Limb (tissue), 2 donors: ENCODE results near the gene HAAO.

Experiments
- DNase-seq, 2 donors: peaks; one replicate each; pipeline ENCODE4 v3.0.0-alpha.2; 2016; ENCODE audit errors: extremely low spot score in 2 of 2

The HAAO gene

DNA sequence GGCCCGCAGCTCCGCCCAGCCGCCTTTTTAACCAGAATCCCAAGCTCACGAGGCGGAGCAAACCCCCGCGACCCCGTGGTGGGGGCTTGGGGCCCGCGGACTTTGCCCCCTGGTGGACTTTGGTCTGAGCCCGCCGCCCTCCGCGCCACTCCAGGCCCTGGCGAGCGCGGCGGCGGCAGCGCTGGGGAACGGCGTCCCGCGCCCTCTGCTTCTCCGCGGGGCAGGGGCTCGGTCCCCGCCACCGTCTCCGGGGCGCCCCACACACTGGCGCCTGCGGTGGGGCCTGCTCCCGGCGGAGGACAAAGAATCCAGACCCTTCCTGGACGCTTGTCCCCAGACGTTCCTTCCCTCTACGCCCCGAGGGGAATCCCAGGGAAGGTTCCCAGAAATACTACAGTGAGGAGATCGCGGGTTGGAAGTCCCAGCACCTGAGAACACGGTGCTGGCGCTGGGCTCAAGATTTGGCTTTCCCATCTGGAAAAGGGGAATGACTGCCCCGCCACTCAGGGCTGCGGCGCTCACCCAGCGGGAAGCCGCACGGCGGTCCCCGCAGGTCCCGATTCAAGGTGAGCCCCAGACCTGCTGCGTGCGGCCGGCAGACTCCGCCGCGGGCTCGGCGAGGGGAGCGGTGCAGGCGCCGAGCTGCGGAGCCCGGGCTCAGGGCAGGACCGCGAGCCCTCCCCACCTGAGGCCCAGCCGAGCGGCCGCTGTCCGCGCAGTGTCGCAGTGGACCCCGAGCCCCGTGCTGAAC lies at the start of gene HAAO:
Gene HAAO, minus strand, starts transcription at position 1 of the 751 bp plus-strand sequence. CDS start 47 bp downstream, outside the sequence.
- peak; percentile 63 to 78 for DNase-seq

DNA sequence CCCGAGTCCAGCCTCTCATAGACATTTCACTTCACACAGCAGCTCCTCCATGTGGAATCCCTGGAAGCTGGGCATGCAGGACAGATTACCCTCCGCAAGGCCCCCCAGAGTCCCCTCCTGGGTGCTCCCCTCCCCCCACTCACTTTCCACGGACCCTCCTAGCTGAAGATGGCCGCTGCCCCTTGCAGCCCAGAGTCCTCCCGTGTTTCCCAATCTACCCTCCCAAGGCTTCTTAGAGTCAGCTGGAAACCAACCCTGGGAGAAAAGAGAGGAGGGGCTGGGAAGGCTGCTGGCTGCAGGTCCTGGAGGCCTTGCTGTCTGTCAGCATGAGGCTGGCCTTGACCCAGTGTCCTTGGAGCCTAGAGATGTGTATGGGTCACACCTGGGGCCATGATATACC lies 49.0 kb upstream of the HAAO start:
- DNase-seq = no peak

DNA sequence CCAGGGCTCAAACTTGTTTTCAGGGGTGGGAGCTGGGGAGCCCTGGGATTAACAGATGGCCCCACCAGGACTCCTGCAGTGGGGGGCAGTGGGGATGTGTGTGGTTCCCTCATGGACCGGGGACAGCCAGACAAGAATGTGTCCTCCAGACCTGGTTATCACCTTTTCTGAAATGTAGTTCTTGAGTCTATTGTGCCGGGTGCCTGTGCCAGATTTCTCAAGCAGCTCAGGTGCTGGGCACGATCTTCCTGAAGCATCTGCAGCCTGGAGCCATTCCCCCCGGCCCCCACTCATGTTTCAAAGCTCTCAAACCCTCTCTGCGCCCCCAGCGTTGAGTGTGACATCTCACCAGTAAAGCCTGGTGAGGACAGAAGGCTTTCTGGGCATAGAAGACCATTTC lies 48.4 kb upstream of the HAAO start:
- peak in 1 of 2 donors; percentile 17 for DNase-seq

DNA sequence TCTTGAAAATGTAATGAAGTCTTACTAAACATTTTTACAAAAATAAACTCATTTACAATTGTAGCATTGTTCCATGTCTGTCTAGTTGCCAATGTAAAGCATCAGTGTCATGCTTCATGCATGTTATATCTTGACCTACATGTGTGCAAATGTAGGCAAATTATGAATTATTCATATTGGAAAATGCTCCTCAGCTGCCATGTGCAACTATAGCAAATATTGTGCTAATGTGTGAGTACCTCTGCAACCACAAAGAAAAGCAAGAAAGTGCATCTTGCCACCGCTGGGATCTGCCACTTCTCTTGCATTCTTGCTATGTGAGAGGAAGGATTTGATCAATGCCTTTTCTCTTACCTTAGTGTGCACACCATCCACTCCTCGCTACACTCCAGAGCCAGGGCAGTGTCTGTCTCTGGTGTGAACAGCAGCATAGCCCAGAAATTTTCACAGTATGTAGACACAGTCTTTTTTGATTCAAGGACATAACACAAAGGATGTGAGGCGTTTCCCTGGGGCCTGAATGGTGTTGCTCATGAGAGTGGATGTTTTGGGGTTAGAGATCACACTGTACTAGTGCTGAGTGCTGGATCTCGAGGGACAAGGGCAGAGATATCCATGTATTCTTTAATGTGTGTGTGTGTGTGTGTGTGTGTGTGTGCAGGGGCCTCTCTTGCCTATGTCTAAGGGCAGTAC lies 47.6 kb upstream of the HAAO start:
- peak in 1 of 2 donors; percentile 23 for DNase-seq

DNA sequence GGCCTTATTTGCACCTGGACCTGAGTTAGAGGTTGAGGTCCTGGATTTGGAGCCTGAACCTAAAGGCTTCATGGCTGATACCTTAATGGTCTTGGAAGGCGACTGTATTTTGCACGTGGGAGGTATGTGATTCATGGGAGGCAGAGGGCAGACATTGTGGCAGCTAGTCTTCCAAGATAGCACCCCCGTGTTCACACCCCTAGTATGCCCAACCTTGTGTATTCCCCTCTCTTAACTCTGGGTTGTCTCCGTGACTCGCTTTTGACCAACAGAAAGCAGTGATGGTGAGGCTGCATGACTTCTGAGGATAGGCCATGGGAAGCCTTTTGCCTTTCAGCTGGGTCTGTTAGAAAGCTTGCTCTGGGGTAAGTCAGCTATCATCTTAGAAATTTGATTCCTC lies 45.8 kb upstream of the HAAO start:
- peak in 1 of 2 donors; percentile 5 for DNase-seq

DNA sequence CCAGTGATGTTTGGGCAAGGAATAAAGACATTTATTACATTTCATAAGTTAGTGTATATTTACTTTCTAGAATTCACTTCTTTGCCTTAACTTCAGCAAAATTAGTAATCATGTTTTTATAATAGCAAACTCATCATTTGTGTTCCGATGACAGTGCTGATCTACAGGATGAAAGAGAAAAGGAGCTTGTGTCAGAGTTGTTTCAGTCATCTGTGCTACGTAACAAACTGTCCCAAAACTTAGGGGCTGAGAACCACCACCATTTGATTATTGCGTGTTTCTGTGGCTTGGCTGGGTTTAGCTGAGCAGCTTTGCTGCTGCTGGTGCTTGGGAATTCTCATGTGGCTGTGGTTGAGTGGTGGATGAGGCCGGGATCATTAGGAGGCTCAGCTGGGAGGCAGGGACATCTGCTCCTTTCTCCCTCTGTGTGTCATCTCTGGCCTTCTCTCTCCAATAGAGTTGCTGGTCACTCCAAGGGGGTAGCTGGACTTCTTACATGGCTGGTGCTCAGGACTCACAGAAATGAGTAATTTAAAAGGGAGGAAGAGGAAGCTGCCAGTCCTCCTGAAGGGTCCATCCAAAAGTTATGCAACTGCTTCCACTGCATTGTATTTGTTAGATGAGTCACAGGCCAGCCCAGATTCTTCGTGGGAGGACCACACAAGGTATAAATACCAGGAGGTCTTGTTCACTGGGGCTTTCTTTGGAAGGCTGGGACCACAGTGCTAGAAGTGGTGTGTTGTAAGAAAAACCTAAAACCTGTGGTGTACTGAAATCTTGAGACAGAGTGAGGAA lies 43.4 kb upstream of the HAAO start:
- DNase-seq = no peak

DNA sequence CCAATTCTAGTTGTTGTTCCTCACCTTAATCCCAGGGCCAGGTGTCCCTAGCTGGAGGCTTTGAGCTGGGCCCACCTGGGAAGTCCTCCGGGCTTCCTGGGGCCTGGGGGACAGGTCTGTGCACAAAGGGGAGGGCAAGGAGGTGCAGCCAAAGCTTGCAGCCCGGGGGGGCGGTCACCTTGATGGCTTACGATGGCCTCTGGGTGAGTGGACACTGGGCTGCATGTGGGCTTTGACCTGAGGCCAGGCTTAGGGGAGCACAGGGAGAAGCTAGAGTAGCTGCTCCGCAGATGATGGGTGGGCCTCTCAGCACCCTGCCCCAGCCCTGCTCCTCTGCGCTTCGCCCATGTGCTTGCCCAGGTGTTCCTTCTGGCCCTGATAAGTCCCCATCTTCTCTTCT lies 41.8 kb upstream of the HAAO start:
- peak in 1 of 2 donors; percentile 19 for DNase-seq

DNA sequence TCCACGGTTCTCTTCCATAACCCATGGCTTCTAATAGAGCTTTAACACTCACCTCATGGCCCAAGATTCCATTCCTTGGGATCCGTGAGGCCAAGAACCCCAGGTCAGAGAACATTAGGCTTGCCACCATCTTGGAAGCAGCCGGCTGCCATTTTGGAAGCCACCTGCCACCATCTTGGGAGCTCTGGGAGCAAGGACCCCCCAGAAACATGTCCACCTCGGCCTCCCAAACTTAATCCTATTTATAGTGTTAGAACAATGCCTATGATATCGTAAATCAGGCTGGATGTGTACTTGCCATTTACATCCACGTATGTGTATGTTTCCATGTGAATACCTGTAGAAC lies 39.9 kb upstream of the HAAO start:
- DNase-seq = no peak

DNA sequence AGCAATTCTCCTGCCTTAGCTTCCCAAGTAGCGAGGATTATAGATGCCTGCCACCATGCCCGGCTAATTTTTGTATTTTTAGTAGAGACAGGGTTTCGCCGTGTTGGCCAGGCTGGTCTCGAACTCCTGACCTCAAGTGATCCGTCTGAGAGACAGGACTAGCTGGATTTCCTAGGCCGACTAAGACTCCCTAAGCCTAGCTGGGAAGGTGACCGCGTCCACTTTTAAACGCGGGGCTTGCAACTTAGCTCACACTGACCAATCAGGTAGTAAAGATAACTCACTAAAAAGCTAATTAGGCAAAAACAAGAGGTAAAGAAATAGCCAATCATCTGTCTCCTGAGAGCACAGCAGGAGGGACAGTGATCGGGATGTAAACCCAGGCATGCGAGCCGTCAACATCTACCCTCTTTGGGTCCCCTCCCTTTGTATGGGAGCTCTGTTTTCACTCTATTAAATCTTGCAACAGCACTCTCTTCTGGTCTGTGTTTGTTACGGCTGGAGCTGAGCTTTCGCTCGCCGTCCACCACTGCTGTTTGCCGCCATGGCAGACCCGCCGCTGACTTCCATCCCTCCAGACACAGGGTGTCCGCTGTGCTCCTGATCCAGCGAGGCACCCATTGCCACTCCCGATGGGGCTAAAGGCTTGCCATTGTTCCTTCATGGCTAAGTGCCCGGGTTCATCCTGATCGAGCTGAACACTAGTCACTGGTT lies 39.3 kb upstream of the HAAO start:
- DNase-seq = peak in 1 of 2 donors; percentile 12

DNA sequence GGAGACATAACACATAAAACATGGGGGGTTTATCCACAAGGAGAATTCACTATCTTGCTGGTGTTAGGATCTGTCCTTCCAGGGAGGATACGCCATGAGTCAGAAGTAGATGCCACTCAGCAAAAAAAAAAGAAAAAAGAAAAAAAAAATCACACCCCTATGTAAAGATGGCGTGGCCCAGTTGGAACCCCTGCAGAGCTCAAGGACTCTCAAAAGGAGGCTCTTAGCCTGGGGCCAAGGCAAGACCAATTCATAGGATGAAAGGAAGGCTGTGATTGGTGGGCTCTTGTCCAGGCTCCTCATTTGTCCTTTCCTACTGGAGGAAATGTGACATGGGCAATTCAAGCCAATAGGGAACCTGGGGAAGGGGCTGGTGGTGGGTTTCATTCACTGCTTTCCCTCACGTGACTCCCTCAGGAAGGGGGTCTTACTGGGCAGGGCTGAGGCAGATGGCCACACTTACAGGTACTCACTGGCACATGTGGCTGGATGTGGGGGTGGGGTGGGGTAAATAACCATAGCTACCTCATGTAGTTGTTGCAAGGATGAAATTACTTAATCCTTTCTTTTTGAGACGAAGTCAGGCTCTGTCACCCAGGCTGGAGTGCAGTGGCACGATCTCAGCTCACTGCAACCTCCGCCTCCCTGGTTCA lies 38.7 kb upstream of the HAAO start:
- peak in 1 of 2 donors; percentile 17 for DNase-seq

DNA sequence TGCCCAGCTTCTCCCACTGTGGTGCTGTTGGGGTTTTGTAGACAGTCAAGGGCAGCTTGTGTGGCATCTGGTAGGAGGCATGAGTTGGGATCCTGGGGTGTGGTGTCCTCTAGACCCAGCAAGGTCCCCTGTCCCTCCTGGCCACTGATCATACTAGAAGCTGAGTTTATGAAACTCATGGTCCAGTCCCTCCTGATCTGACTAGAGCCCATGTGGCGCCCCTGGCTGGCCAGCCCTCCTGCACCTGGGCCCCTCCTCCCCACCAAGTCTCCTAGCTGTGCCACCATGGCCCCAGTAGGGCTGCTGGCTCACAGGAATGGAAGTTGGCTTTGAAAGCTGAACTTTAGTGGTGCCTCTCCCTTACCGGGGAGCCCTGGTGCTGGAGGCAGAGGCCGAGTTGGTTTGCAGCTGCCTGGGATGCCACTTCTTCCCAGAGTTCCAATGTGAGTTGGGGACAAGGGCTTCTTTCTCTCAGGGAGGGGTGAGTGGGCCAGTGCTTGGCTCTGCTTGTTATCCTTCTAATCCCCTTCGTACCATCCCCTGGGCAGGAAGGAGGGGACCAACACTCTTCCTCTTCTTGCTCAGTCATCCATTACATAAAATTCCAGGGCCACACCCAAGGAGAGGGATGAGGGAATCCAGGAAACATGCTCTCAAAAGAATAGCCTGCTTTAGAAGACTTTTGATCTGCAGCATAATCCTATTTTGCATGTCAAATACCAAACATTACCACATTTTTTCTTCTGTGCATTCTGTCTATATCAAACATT lies 37.5 kb upstream of the HAAO start:
- peak in 1 of 2 donors; percentile 26 for DNase-seq

DNA sequence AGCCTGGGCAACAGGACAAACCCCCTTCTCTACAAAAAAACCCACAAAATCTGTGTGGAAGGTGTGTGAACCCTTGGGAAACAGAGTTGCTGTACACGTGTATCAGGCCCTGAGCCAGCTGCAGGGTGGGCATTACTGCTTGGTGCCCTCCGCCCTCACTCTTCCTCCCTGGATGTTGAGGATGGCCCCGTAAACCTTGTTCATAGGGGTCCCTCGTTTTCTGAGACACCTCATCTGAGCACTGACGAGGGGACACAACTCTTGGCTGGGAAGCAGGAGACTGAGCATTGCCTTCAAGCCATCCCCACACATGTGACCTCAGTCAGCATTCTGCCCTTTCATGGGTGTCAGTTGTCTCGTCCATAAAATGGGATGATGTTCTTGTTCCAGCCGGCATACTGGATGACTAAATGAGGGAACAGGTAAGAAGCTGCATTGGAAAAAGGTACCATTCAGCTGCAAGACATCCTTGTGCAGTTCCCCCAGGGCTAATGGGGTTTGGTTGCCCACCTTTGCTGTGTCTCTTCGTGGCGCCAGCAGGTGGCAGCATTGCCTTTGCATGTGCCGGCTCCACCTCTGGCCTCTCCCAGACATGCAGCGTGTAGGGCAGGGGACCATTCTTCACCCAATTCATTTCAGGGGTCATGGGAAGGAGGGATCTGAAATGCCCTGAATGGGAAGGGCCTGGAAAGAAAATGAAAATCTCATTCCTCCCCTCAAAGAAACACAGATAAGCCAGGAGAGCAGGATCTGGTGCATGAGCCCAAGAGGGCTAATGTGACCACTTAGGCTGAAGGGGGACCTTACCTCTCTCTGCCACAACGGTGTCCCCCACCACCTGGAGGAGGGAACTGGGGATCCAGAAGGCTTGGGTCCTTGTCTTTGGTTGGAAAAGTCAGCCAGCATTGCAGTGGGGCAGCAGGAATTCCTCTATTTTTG lies 36.4 kb upstream of the HAAO start:
- peak; percentile 70 to 84 for DNase-seq

DNA sequence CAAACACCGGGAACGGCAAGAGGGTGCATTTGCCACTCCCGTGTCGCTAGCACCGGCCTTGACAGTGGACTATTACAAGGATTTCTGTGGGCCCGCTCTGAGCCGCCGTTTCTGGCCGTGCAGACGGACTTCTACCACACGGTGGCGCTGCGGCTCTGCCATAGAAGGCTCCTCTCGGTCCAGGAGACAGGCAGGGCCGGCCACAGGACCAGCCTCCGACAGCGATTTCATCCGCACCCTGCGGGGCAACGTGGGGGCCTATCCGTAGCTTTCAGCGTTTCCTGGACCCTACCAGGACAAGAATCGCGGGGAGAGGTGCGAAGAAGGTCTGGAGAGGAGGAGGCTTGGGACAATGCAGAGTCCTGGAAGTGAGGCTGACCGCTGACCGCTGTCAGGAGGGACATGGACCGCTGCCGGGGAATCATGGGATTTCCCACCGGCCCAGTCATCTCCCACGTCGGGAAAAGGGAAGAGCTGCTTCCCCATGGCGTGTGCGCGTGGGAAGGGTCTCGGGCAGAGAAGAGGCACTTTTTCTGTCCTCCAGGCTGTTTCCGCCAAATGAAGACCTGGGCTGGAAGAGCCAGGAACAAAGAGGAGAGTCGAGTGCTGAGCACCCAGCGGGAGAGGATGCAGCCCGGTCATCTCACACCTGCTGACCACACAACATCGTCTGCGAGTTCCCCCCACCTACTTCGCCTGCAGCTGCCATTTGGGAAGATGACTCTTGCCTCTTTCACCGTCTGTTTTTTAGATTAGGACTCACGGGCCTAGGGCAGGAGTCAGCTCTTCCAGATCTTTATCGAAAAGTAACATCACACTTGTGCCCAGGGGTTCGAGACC lies 35.5 kb upstream of the HAAO start:
- DNase-seq = peak; percentile 87 to 93

DNA sequence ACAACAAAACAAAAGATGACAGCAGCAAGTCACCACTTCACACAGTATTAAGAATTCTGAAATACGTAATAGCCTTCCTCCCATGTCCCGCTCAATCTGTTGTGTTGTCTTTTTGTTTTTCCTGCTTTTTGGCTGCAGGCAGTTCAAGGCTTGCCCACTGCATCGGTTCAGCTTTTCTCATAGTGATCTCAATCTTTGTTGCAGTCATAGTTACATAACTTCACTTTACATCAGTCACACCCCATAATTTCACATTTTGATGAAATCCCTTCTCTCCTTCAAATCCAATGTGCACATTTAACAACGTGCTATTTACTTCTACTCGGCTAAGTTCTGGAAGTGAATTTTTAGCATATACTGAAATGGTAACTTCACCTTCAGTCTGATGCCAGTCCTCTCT lies 33.8 kb upstream of the HAAO start:
- no peak for DNase-seq

DNA sequence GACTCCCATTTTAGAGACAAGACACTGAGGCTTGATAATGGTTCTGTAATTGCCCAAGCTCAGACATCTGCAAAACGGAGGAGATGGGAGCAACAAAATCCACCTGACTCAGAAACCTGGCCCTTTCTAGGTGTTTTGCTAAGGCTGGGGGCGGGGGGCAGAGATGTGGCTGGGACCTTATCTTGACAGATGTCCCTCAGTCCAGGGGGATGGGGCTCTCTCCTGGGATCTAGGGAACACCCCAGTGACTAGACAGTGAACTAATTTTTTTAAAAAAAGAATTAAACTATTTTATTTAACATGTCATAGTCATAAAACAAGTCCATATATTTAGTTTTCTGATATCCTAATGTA lies 32.0 kb upstream of the HAAO start:
- DNase-seq = peak in 1 of 2 donors; percentile 14

DNA sequence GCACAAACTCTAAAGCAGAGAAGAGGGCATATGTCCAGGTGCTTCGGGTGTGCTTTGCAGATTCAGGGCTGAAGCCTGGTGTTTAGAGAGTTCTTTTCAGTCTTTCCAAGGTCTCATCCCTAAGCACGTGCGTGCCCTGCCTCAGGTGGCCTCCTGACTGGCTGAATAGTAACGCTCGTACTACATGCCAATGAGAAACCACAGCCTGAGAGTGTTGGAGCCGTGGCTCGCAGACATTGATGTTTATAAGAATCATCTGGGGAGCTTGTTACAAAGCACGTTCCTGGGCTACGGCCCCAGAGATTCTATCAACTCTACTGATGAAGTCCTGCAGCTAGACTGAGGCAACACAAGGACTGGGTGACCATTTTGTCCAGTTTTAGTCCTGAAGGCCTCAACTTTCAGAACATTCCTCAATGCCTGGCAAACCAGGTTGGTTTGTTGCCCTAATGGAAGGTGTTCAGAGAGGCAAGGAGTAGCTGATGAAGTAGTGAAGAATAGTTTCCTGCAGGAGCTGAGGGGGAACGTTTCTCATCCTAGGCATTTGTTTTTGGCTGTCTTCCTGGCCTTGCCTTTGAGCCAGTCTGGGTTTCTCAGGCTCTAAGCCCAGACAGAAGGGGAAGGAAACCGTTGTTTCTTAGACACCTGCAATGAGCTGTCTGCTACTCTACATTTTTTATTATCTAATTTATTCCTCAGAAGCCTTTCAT lies 31.5 kb upstream of the HAAO start:
- peak in 1 of 2 donors; percentile 21 for DNase-seq

DNA sequence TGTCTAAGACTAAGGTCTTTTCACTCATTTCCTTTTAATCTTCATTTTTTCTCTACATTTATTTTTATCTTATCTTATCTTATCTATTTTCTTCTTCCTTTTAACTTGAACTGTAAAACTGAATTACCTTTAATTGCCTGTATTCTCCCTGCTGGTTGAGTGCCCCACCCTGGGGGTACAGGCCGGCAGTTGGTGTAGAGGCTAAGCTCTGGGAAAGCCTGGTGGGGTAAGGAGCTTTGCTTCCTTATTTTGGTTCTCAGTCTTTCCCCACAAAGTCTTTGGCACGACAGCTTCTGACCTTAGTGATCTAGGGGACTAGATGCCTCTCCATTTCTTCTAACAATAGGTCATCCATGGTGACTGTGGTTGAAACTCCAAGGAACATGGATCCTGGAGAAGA lies 26.8 kb upstream of the HAAO start:
- no peak for DNase-seq

DNA sequence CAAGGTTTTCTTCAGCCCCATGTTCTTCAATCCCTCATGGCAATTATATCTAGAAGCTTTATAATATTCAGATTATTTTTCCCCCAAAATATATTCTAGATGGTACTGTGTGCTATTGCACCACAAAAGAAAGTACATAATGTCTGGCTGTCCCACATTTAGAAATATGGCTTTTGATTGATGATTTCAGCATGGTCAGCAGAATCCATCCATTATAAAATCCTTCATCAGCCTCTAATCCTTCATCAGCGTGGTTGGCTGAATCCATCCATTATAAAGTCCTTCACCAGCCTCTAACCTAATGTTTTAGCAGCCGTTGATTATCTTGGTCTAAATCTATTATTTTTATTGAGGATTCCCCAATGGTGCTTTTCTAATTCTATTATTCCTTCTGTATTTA lies 23.3 kb upstream of the HAAO start:
- no peak for DNase-seq
